GM21723 (cell line): ENCODE results near the gene VSTM2B.

Source experiments
- ATAC-seq: cut with Tn5 transposase; IDR thresholded peaks from one replicate; pipeline ENCODE4 v1.9.1; 2021; ENCODE audit warnings: mild to moderate bottlenecking, moderate library complexity; ENCODE audit not compliant: unreplicated experiment

VSTM2B gene

GRCh38 chr19:29515233-29515619 lies 10.6 kb upstream of the VSTM2B start:
- ATAC-seq: no peak

- ATAC-seq: no peak
Measured at GRCh38 chr19:29515706-29516357, 10.0 kb upstream of the VSTM2B start.

- ATAC-seq: no peak
Measured at GRCh38 chr19:29516358-29516725, 9.5 kb upstream of the VSTM2B start.

GRCh38 chr19:29516821-29517395 lies 8.9 kb upstream of the VSTM2B start:
- no peak for ATAC-seq

- no peak for ATAC-seq
Measured at GRCh38 chr19:29517412-29517811, 8.4 kb upstream of the VSTM2B start.

GRCh38 chr19:29517946-29518345 lies 7.8 kb upstream of the VSTM2B start:
- ATAC-seq: no peak

GRCh38 chr19:29519146-29519545 lies 6.6 kb upstream of the VSTM2B start:
- no peak for ATAC-seq

- no peak for ATAC-seq
Measured at GRCh38 chr19:29519931-29520330, 5.9 kb upstream of the VSTM2B start.

GRCh38 chr19:29520390-29520789 lies 5.4 kb upstream of the VSTM2B start:
- ATAC-seq: no peak

GRCh38 chr19:29521291-29522075 lies 4.3 kb upstream of the VSTM2B start:
- ATAC-seq: no peak

GRCh38 chr19:29523568-29523967 lies 2.2 kb upstream of the VSTM2B start:
- no peak for ATAC-seq

- no peak for ATAC-seq
Measured at GRCh38 chr19:29524201-29524911, 1.4 kb upstream of the VSTM2B start.

GRCh38 chr19:29524912-29525831 lies 622 bp upstream of the VSTM2B start:
- ATAC-seq: no peak

- no peak for ATAC-seq
Measured at GRCh38 chr19:29526730-29527499, 1.1 kb downstream of the VSTM2B start.

- ATAC-seq: no peak
Measured at GRCh38 chr19:29527500-29528328, 1.9 kb downstream of the VSTM2B start.

GRCh38 chr19:29528350-29528945 lies 2.7 kb downstream of the VSTM2B start:
- ATAC-seq: no peak

- no peak for ATAC-seq
Measured at GRCh38 chr19:29528946-29529645, 3.3 kb downstream of the VSTM2B start.
